A549 (cell line): ENCODE measurements around the gene SLC8A1. TPM values are rescaled to one million over a fixed set of nuclear protein-coding genes. Genes with fewer than 3 reads are reported as not detected.

Experiments used
- ATAC-seq, 2 experiments: fragments of 200-7000 bp in 1 of 2; fragments of >200 bp in 1 of 2; cut with Nextera tagmentation in 1 of 2; cut with Tn5 transposase in 1 of 2; 3 replicates each; pipeline versions ENCODE4 v1.8.0 to v1.9.1; 2018 to 2020; ENCODE audit warnings: mild to moderate bottlenecking in 1 of 2, moderate library complexity in 1 of 2
- CTCF ChIA-PET: fragments of 300-600 bp; sonication (Branson Sonifier 250); formaldehyde crosslinking; extraction: SDS; loops from one replicate; lab custom pipeline; 2021; ENCODE audit warnings: antibody characterized with exemption, inconsistent platforms; lab: Yijun Ruan, JAX
- POLR2A ChIA-PET: fragments of 350-600 bp; formaldehyde crosslinking; extraction: SDS; loops from one replicate; lab custom pipeline; 2021; ENCODE audit warnings: antibody characterized with exemption, inconsistent platforms; lab: Yijun Ruan, JAX
- DNase-seq, 2 experiments: peaks; one replicate each; pipeline versions ENCODE4 v3.0.0 to v3.0.0-alpha.2; 2011 to 2016; ENCODE audit warnings: low read depth in 1 of 2, low spot score in 1 of 2
- FAIRE-seq: peaks from 2 replicates; lab custom pipeline; 2011; peaks lifted over from hg19 to GRCh38; lab: Jason Lieb, UNC
- H3K27ac ChIP-seq, 2 experiments: fragments of >200 bp; sonication (Bioruptor Twin); formaldehyde crosslinking; 3 replicates each; pipeline ENCODE4 v1.5.1; 2016 to 2017
- H3K4me1 ChIP-seq: fragments of >200 bp; sonication (Bioruptor Twin); formaldehyde crosslinking; 3 replicates; pipeline ENCODE4 v1.6.1; 2016
- H3K4me2 ChIP-seq: fragments of >200 bp; sonication (Bioruptor Twin); formaldehyde crosslinking; 3 replicates; pipeline ENCODE4 v1.6.1; 2016
- H3K4me3 ChIP-seq: fragments of >200 bp; sonication (Bioruptor Twin); formaldehyde crosslinking; 3 replicates; pipeline ENCODE4 v1.5.1; 2016
- H3K9me3 ChIP-seq: fragments of >200 bp; sonication (Bioruptor Twin); formaldehyde crosslinking; 3 replicates; pipeline ENCODE4 v1.6.1; 2016
- BHLHE40 ChIP-seq: IDR thresholded peaks from 2 replicates; pipeline ENCODE4 v1.6.1; 2012; ENCODE audit warnings: low read depth, low read length, inconsistent platforms
- CHD4 ChIP-seq: fragments of 200-600 bp; sonication (generic); IDR thresholded peaks from 2 replicates; pipeline ENCODE4 v1.6.1; 2016; ENCODE audit warnings: antibody characterized with exemption, mild to moderate bottlenecking, borderline replicate concordance
- FOSB ChIP-seq: fragments of 250-450 bp; sonication (Bioruptor Pico); IDR thresholded peaks from 2 replicates; pipeline ENCODE4 v1.5.0; 2020; ENCODE audit warnings: mild to moderate bottlenecking, moderate library complexity
- FOSL2 ChIP-seq, 2 experiments: fragments of 450-650 bp in 1 of 2; fragments of >200 bp in 1 of 2; sonication (Bioruptor Twin) in 1 of 2; formaldehyde crosslinking; IDR thresholded peaks; 2 replicates each; pipeline versions ENCODE4 v1.5.0 to v1.6.1; 2016 to 2020; ENCODE audit warnings: mild to moderate bottlenecking in 1 of 2, moderate library complexity in 1 of 2
- HDAC2 ChIP-seq: fragments of 200-600 bp; sonication (generic); IDR thresholded peaks from 2 replicates; pipeline ENCODE4 v1.6.1; 2016
- HEYL ChIP-seq: fragments of 250-450 bp; sonication (Bioruptor Pico); IDR thresholded peaks from 2 replicates; pipeline ENCODE4 v1.8.0; 2021; ENCODE audit warnings: mild to moderate bottlenecking, moderate library complexity
- HOXA7 ChIP-seq: fragments of 250-450 bp; sonication (Bioruptor Pico); IDR thresholded peaks from 2 replicates; pipeline ENCODE4 v1.5.0; 2020; ENCODE audit warnings: mild to moderate bottlenecking, moderate library complexity
- HOXB13 ChIP-seq: fragments of 250-450 bp; sonication (Bioruptor Pico); IDR thresholded peaks from 2 replicates; pipeline ENCODE4 v1.5.0; 2020; ENCODE audit warnings: low read depth, mild to moderate bottlenecking, moderate library complexity
- HOXB5 ChIP-seq: fragments of 250-450 bp; sonication (Bioruptor Pico); IDR thresholded peaks from 2 replicates; pipeline ENCODE4 v1.5.0; 2020; ENCODE audit warnings: mild to moderate bottlenecking, moderate library complexity
- KDM1A ChIP-seq: fragments of 200-600 bp; sonication (generic); IDR thresholded peaks from 2 replicates; pipeline ENCODE4 v1.6.1; 2016; ENCODE audit warnings: low read depth, mild to moderate bottlenecking
- MAFK ChIP-seq: fragments of 450-650 bp; IDR thresholded peaks from 2 replicates; pipeline ENCODE4 v1.6.1; 2014; ENCODE audit not compliant: partially characterized antibody
- MYC ChIP-seq: IDR thresholded peaks from 2 replicates; pipeline ENCODE4 v1.6.1; 2012; ENCODE audit warnings: mild to moderate bottlenecking, inconsistent platforms, low read length, improper control_type of control experiment, borderline replicate concordance
- NFE2L2 ChIP-seq: fragments of 150-350 bp; conservative IDR thresholded peaks from 2 replicates; pipeline ENCODE4 v1.6.1; 2014; ENCODE audit warnings: low read length
- POLR2A ChIP-seq: IDR thresholded peaks from 2 replicates; pipeline ENCODE4 v1.6.1; 2012; ENCODE audit warnings: mild to moderate bottlenecking, low read length
- RAD21 ChIP-seq, 2 experiments: fragments of >200 bp in 1 of 2; sonication (Bioruptor Twin) in 1 of 2; formaldehyde crosslinking in 1 of 2; IDR thresholded peaks in 1 of 2; conservative IDR thresholded peaks in 1 of 2; 2 replicates in 1 of 2; 3 replicates in 1 of 2; pipeline ENCODE4 v1.6.1; 2012 to 2018; ENCODE audit warnings: inconsistent platforms in 1 of 2
- SMC3 ChIP-seq: fragments of >200 bp; sonication (Bioruptor Twin); formaldehyde crosslinking; IDR thresholded peaks from 3 replicates; pipeline ENCODE4 v1.6.1; 2018; ENCODE audit warnings: inconsistent platforms
- TFCP2L1 ChIP-seq: fragments of 250-450 bp; sonication (Bioruptor Pico); IDR thresholded peaks from 2 replicates; pipeline ENCODE4 v1.5.0; 2021; ENCODE audit warnings: mild to moderate bottlenecking
- TP53 ChIP-seq: fragments of 250-450 bp; sonication (Bioruptor Pico); IDR thresholded peaks from 2 replicates; pipeline ENCODE4 v1.5.0; 2021; ENCODE audit warnings: mild to moderate bottlenecking, moderate library complexity
- ZFP36 ChIP-seq: fragments of 450-650 bp; IDR thresholded peaks from 2 replicates; pipeline ENCODE4 v1.6.1; 2014; ENCODE audit warnings: borderline replicate concordance; ENCODE audit not compliant: partially characterized antibody
- WGBS: methylation state at CpG from one replicate; pipeline ENCODE4 v1.1.6; 2017; ENCODE audit errors: missing lambda C conversion rate; 5-methylcytosine and 5-hydroxymethylcytosine counted together
- polyA plus RNA-seq, 4 experiments: library from polyadenylated mRNA; depleted of rRNA in 3 of 4; stranded (reverse); fragments of >200 nt; fragmentation: RNase III in 1 of 4; extraction: RNeasy Plus Mini Kit Qiagen cat#74134 plus additional on column Dnase treatment in 1 of 4; gene quantifications; 2 replicates in 3 of 4; 3 replicates in 1 of 4; pipeline ENCODE4 v1.2.3, GENCODE V29; 2011 to 2017
- TF ChIP-seq, protein P1 (sequence below): fragments of >200 bp; sonication (Bioruptor Twin); formaldehyde crosslinking; IDR thresholded peaks from 2 replicates; pipeline ENCODE4 v1.6.1; 2016
- TF ChIP-seq, protein P2 (sequence below): fragments of 450-650 bp; IDR thresholded peaks from 2 replicates; pipeline ENCODE4 v1.6.1; 2014; ENCODE audit warnings: antibody characterized with exemption
- TF ChIP-seq, protein P3 (sequence below): fragments of >200 bp; sonication (Bioruptor Twin); formaldehyde crosslinking; IDR thresholded peaks from 3 replicates; pipeline ENCODE4 v1.6.1; 2016
- TF ChIP-seq, protein P4 (sequence below): fragments of 250-450 bp; sonication (Bioruptor Pico); IDR thresholded peaks from 2 replicates; pipeline ENCODE4 v1.5.0; 2021; ENCODE audit warnings: mild to moderate bottlenecking, moderate library complexity, borderline replicate concordance
- TF ChIP-seq, protein P5 (sequence below): IDR thresholded peaks from 2 replicates; pipeline ENCODE4 v1.6.1; 2012; ENCODE audit warnings: low read depth, borderline replicate concordance

Gene SLC8A1
- polyA plus RNA-seq, 2 of the 4 experiments (the other 2 are of a cell fraction) = 0.28 to 0.92 TPM

DNA sequence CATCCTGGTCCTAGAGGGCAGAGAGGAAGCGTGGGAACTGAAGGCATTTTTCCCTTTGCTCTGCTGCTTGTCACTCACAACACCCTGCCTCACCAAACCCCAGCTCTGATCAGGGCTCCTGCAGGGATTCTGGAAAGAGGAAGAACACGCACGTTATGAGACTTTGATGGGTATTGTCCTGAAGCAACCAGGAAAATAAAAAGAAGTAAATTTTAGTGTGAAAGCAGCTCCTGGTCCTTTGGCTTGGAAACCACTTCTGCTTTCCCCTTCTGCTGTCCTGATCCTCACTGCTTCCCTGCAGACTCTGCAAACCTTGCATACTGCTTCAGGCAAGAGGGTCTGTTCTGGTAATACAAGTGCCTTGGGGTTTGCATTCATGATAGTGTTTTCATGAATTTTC, 164.1 kb downstream of the SLC8A1 start:
- FAIRE-seq (no peak), DNase-seq (no peak), ATAC-seq (no peak)
- no peaks in the 10 kb centered on the region for H3K9me3 ChIP-seq
- TF ChIP-seq, protein P1, sequence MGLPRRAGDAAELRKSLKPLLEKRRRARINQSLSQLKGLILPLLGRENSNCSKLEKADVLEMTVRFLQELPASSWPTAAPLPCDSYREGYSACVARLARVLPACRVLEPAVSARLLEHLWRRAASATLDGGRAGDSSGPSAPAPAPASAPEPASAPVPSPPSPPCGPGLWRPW = no peak
- WGBS = 23% methylated on average over 3 of the region's 3 CpGs
- no peak overlapping the region for H3K4me2 ChIP-seq
- CTCF ChIA-PET = interaction anchor here (0.9 to 1.8 kb wide), 3 partner anchors 10 to 45 kb away, joined by 3 to 5 read pairs (median 5); no protein-coding TSS in a partner anchor
- no peaks in the 10 kb centered on the region for H3K4me1 ChIP-seq
- POLR2A ChIA-PET = no interaction called here
- no peak overlapping the region for H3K27ac ChIP-seq
- no peak overlapping the region for H3K4me3 ChIP-seq

DNA sequence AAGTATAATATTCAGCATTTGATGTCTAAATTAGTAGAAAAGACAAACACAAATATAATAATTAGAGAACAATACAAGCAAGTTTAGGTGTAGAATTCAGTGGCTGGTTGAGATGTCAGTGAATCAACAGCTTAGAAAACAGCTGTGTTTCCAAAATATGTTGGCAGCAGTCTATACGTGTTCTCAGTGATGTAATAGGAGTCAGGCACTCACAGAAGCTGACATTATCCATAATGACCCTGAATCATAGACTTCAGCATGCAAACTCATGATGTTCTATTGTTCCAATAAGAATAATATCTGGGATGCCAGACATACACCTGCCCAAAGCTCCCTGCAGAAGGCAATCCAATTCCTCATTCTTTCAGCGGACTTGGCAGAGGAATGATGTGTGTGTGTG, 164.7 kb downstream of the SLC8A1 start:
- DNase-seq = no peak
- Histone ChIP-seq H3K9me3 (no peaks in the 10 kb centered on the region), H3K4me3 (no peak overlapping the region), H3K4me1 (no peaks in the 10 kb centered on the region), H3K4me2 (no peak overlapping the region), H3K27ac (no peak overlapping the region)
- TF ChIP-seq SMC3 (no peak), HOXA7 (no peak), HOXB5 (no peak)
- ChIA-PET POLR2A (no interaction called here), CTCF (interaction anchor here (0.9 to 1.8 kb wide), 3 partner anchors 10 to 45 kb away, joined by 3 to 5 read pairs (median 5); no protein-coding TSS in a partner anchor)
- ATAC-seq = no peak
- WGBS = 27% methylated on average over 2 of the region's 2 CpGs
- no peak for FAIRE-seq

DNA sequence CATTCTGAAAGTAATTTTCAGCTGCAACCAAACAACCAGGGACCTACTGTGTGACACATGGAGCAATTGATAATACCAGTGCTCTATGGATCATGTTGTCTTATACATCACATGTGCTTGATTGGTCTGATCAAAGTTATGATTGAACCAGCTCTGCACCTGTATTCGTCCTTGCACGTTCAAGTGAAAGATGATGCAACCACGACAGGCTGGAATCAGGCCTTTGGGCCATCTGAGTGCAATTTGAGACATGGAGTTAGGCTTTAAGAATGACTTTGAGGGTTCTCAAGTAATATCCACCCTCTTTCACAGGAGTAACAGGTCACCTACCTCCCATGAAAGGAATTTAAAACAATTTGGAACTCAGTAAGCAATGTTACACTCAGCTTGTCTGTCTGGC, 165.2 kb downstream of the SLC8A1 start:
- ATAC-seq = no peak
- no peak for FAIRE-seq
- Histone ChIP-seq H3K9me3 (no peaks in the 10 kb centered on the region), H3K4me3 (no peak overlapping the region), H3K4me1 (no peaks in the 10 kb centered on the region), H3K4me2 (no peak overlapping the region), H3K27ac (no peak overlapping the region)
- ChIA-PET POLR2A (no interaction called here), CTCF (interaction anchor here (0.9 to 1.8 kb wide), 3 partner anchors 11 to 46 kb away, joined by 3 to 5 read pairs (median 5); no protein-coding TSS in a partner anchor)
- TF ChIP-seq HOXB5 (no peak), TFCP2L1 (CRISPR knock-in tag) (no peak), KDM1A (no peak), HEYL (CRISPR knock-in tag) (no peak), BHLHE40 (no peak)
- TF ChIP-seq, protein P1 = no peak
- WGBS = 15% methylated on average over 3 of the region's 3 CpGs
- no peak for DNase-seq

DNA sequence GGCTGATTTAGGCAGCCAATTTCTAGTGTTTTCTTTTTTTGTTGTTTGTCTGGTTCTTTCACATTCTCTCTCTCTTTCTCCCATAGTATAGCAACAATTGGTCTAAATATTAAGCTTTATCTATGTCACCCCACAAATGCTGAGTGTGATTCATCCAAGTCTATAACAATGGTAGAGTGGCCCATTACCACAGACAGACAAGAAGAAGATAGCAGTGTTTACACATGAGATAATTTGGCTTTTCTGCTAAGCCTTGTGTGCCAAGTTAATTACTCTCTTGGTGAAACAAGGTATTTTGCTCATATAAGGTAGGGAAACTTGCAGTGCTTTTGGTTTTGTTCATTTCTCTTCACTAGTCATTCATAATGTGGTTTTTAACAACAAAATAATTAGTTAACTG, 166.5 kb downstream of the SLC8A1 start:
- FAIRE-seq = no peak
- ChIA-PET CTCF (no interaction called here), POLR2A (no interaction called here)
- no peak overlapping the region for H3K4me2 ChIP-seq
- no peak overlapping the region for H3K27ac ChIP-seq
- H3K9me3 ChIP-seq = no peaks in the 10 kb centered on the region
- no peak overlapping the region for H3K4me3 ChIP-seq
- H3K4me1 ChIP-seq = no peaks in the 10 kb centered on the region
- ATAC-seq = no peak
- TF ChIP-seq FOSB (CRISPR knock-in tag) = no peak
- no peak for TF ChIP-seq MAFK
- no peak for TF ChIP-seq FOSL2 (IDR thresholded peaks at IDR 0.05)
- TF ChIP-seq FOSL2 (CRISPR knock-in tag; IDR thresholded peaks at IDR 0.05) = no peak
- TF ChIP-seq HDAC2 = no peak
- no peak for DNase-seq

DNA sequence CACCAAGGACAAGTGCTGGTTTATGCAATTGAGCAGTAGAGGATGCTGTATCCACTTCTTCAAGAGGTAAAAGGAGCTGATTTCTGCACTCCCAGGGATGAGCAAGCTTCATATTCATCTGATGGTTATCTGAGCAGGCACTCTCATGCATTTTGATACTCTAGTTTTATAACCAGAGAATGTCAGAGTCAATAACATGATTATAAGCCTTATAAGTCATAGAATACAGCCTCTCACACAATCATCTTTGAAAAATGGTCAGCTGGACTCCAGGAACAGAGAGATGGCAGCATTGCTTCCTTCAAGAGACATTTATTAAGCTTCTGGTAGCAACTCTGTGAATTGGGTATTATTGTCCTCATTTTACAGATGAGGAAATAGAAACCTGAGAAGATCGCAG, 167.1 kb downstream of the SLC8A1 start:
- H3K4me1 ChIP-seq = no peaks in the 10 kb centered on the region
- no peak overlapping the region for H3K4me2 ChIP-seq
- no peak overlapping the region for H3K27ac ChIP-seq
- H3K9me3 ChIP-seq = no peaks in the 10 kb centered on the region
- ChIA-PET CTCF (interaction anchor here (0.7 to 0.8 kb wide), 2 partner anchors 270 to 371 kb away, joined by 3 to 5 read pairs; no protein-coding TSS in a partner anchor), POLR2A (no interaction called here)
- H3K4me3 ChIP-seq = no peak overlapping the region
- WGBS = 20% methylated on average over 1 of the region's 1 CpG
- DNase-seq (no peak), FAIRE-seq (no peak), ATAC-seq (no peak)
- TF ChIP-seq, protein P2, sequence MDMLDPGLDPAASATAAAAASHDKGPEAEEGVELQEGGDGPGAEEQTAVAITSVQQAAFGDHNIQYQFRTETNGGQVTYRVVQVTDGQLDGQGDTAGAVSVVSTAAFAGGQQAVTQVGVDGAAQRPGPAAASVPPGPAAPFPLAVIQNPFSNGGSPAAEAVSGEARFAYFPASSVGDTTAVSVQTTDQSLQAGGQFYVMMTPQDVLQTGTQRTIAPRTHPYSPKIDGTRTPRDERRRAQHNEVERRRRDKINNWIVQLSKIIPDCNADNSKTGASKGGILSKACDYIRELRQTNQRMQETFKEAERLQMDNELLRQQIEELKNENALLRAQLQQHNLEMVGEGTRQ = no peak
- TF ChIP-seq, protein P3, sequence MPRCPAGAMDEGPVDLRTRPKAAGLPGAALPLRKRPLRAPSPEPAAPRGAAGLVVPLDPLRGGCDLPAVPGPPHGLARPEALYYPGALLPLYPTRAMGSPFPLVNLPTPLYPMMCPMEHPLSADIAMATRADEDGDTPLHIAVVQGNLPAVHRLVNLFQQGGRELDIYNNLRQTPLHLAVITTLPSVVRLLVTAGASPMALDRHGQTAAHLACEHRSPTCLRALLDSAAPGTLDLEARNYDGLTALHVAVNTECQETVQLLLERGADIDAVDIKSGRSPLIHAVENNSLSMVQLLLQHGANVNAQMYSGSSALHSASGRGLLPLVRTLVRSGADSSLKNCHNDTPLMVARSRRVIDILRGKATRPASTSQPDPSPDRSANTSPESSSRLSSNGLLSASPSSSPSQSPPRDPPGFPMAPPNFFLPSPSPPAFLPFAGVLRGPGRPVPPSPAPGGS = no peak
- TF ChIP-seq MYC (no peak), CHD4 (no peak), RAD21 (conservative IDR thresholded peaks at IDR 0.05 in 1 of 2, IDR thresholded peaks at IDR 0.05 in 1 of 2) (no peak), HOXB13 (CRISPR knock-in tag) (no peak), KDM1A (no peak), TP53 (CRISPR knock-in tag) (no peak), NFE2L2 (no peak), ZFP36 (no peak), POLR2A (no peak)
- TF ChIP-seq, protein P4, sequence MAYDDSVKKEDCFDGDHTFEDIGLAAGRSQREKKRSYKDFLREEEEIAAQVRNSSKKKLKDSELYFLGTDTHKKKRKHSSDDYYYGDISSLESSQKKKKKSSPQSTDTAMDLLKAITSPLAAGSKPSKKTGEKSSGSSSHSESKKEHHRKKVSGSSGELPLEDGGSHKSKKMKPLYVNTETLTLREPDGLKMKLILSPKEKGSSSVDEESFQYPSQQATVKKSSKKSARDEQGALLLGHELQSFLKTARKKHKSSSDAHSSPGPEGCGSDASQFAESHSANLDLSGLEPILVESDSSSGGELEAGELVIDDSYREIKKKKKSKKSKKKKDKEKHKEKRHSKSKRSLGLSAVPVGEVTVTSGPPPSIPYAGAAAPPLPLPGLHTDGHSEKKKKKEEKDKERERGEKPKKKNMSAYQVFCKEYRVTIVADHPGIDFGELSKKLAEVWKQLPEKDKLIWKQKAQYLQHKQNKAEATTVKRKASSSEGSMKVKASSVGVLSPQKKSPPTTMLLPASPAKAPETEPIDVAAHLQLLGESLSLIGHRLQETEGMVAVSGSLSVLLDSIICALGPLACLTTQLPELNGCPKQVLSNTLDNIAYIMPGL (CRISPR knock-in tag) = no peak
- TF ChIP-seq, protein P5, sequence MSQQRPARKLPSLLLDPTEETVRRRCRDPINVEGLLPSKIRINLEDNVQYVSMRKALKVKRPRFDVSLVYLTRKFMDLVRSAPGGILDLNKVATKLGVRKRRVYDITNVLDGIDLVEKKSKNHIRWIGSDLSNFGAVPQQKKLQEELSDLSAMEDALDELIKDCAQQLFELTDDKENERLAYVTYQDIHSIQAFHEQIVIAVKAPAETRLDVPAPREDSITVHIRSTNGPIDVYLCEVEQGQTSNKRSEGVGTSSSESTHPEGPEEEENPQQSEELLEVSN = no peak
